HEK293 (cell line): Measurements from ENCODE around the gene PTGES2.

ENCODE experiments used
- CTCF ChIA-PET: fragments of 350-600 bp; formaldehyde crosslinking; extraction: SDS; loops from one replicate; lab custom pipeline; 2021; ENCODE audit warnings: antibody characterized with exemption; lab: Yijun Ruan, JAX
- POLR2A ChIA-PET: fragments of 300-600 bp; formaldehyde crosslinking; extraction: SDS; loops from one replicate; lab custom pipeline; 2020; ENCODE audit warnings: antibody characterized with exemption, inconsistent platforms; lab: Yijun Ruan, JAX
- H3K27ac ChIP-seq: fragments of 200-500 bp; sonication (Bioruptor generic); 2 replicates; pipeline ENCODE4 v1.5.1; 2014; ENCODE audit warnings: low read depth, low read length, control low read depth, inconsistent platforms; ENCODE audit errors: extremely low read depth
- H3K36me3 ChIP-seq, 2 experiments: fragments of 200-500 bp in 1 of 2; sonication (Bioruptor generic) in 1 of 2; 1 replicate in 1 of 2; 2 replicates in 1 of 2; pipeline ENCODE4 v1.5.1; 2014 to 2017; ENCODE audit warnings: inconsistent platforms in 2 of 2, low read length in 2 of 2; ENCODE audit not compliant: control insufficient read depth in 2 of 2, insufficient read depth in 1 of 2
- H3K4me1 ChIP-seq: fragments of 200-500 bp; sonication (Bioruptor generic); 2 replicates; pipeline ENCODE4 v1.5.1; 2014; ENCODE audit warnings: mild to moderate bottlenecking, low read length, inconsistent platforms; ENCODE audit not compliant: control insufficient read depth, insufficient read depth
- H3K4me3 ChIP-seq: 2 replicates; pipeline ENCODE4 v1.5.1; 2011; ENCODE audit warnings: low read depth, mild to moderate bottlenecking, control low read depth, low read length, moderate library complexity
- H3K9me3 ChIP-seq: fragments of 200-500 bp; sonication (Bioruptor generic); 2 replicates; pipeline ENCODE4 v1.5.1; 2014; ENCODE audit warnings: low read depth, low read length, inconsistent platforms; ENCODE audit not compliant: control insufficient read depth, insufficient read depth
- EGR2 ChIP-seq: fragments of 450-650 bp; formaldehyde crosslinking; IDR thresholded peaks from 2 replicates; pipeline ENCODE4 v1.5.1; 2016; ENCODE audit warnings: low read depth, missing biosample characterization, missing genetic modification characterization
- HOXA7 ChIP-seq: sonication (generic); formaldehyde crosslinking; IDR thresholded peaks from 2 replicates; pipeline ENCODE4 v1.8.1; 2022; ENCODE audit warnings: missing genetic modification reagents, borderline replicate concordance
- HOXC10 ChIP-seq: sonication (generic); formaldehyde crosslinking; IDR thresholded peaks from 2 replicates; pipeline ENCODE4 v1.8.1; 2023; ENCODE audit warnings: mild to moderate bottlenecking, missing genetic modification reagents
- OSR2 ChIP-seq: fragments of 450-650 bp; formaldehyde crosslinking; IDR thresholded peaks from 2 replicates; pipeline ENCODE4 v1.5.1; 2016; ENCODE audit warnings: missing biosample characterization, missing genetic modification characterization
- PATZ1 ChIP-seq: fragments of 450-650 bp; formaldehyde crosslinking; IDR thresholded peaks from 2 replicates; pipeline ENCODE4 v1.5.1; 2016; ENCODE audit warnings: missing biosample characterization, missing genetic modification characterization
- WT1 ChIP-seq: fragments of 450-650 bp; formaldehyde crosslinking; IDR thresholded peaks from 2 replicates; pipeline ENCODE4 v1.5.1; 2016; ENCODE audit warnings: missing biosample characterization, missing genetic modification characterization
- ZBTB6 ChIP-seq: fragments of 450-650 bp; formaldehyde crosslinking; IDR thresholded peaks from 2 replicates; pipeline ENCODE4 v1.5.1; 2017; ENCODE audit warnings: missing biosample characterization, missing genetic modification characterization
- ZEB2 ChIP-seq: fragments of 450-650 bp; formaldehyde crosslinking; IDR thresholded peaks from 2 replicates; pipeline ENCODE4 v1.5.1; 2016; ENCODE audit warnings: missing biosample characterization, missing genetic modification characterization
- ZNF10 ChIP-seq: fragments of 450-650 bp; formaldehyde crosslinking; IDR thresholded peaks from 2 replicates; pipeline ENCODE4 v1.5.1; 2017; ENCODE audit warnings: missing biosample characterization, missing genetic modification characterization
- ZNF174 ChIP-seq: fragments of 450-650 bp; formaldehyde crosslinking; IDR thresholded peaks from 2 replicates; pipeline ENCODE4 v1.5.0; 2017; ENCODE audit warnings: missing biosample characterization, mild to moderate bottlenecking, missing genetic modification characterization
- ZNF2 ChIP-seq: fragments of 450-650 bp; formaldehyde crosslinking; IDR thresholded peaks from 2 replicates; pipeline ENCODE4 v1.5.1; 2016; ENCODE audit warnings: missing biosample characterization, missing genetic modification characterization
- ZNF311 ChIP-seq: fragments of 450-650 bp; formaldehyde crosslinking; IDR thresholded peaks from 2 replicates; pipeline ENCODE4 v1.5.1; 2017; ENCODE audit warnings: missing biosample characterization, missing genetic modification characterization, borderline replicate concordance
- ZNF335 ChIP-seq: fragments of 450-650 bp; formaldehyde crosslinking; conservative IDR thresholded peaks from 2 replicates; pipeline ENCODE4 v1.5.1; 2016; ENCODE audit warnings: missing biosample characterization, missing genetic modification characterization
- ZNF416 ChIP-seq: fragments of 450-650 bp; formaldehyde crosslinking; IDR thresholded peaks from 2 replicates; pipeline ENCODE4 v1.5.1; 2016; ENCODE audit warnings: missing biosample characterization, missing genetic modification characterization
- ZNF510 ChIP-seq: fragments of 450-650 bp; formaldehyde crosslinking; IDR thresholded peaks from 2 replicates; pipeline ENCODE4 v1.5.1; 2018; ENCODE audit warnings: mild to moderate bottlenecking, missing genetic modification characterization, missing biosample characterization; ENCODE audit not compliant: insufficient replicate concordance
- ZNF600 ChIP-seq: fragments of 450-650 bp; formaldehyde crosslinking; IDR thresholded peaks from 2 replicates; pipeline ENCODE4 v1.5.1; 2016; ENCODE audit warnings: missing biosample characterization, missing genetic modification characterization
- ZNF791 ChIP-seq: fragments of 450-650 bp; formaldehyde crosslinking; IDR thresholded peaks from 2 replicates; pipeline ENCODE4 v1.5.1; 2016; ENCODE audit warnings: missing biosample characterization, missing genetic modification characterization
- ZSCAN30 ChIP-seq: fragments of 450-650 bp; IDR thresholded peaks from 2 replicates; pipeline ENCODE4 v1.5.1; 2018; ENCODE audit warnings: missing biosample characterization, mild to moderate bottlenecking, missing genetic modification characterization, moderate library complexity
- ZSCAN4 ChIP-seq: fragments of 450-650 bp; formaldehyde crosslinking; IDR thresholded peaks from 2 replicates; pipeline ENCODE4 v1.5.1; 2017; ENCODE audit warnings: missing biosample characterization, missing genetic modification characterization
- TF ChIP-seq, protein P1 (sequence below): fragments of 450-650 bp; formaldehyde crosslinking; IDR thresholded peaks from 2 replicates; pipeline ENCODE4 v1.5.1; 2016; ENCODE audit warnings: missing biosample characterization, missing genetic modification characterization
- TF ChIP-seq, protein P2 (sequence below): fragments of 450-650 bp; formaldehyde crosslinking; IDR thresholded peaks from 2 replicates; pipeline ENCODE4 v1.5.1; 2016; ENCODE audit warnings: missing biosample characterization, missing genetic modification characterization

PTGES2 gene

GRCh38 chr9:128080206-128080605 lies 47.3 kb downstream of the PTGES2 start:
- H3K36me3 ChIP-seq: no peaks in the 10 kb centered on the region
- ChIA-PET POLR2A (interaction anchor here (0.6 to 1.1 kb wide), 2 partner anchors 13 to 30 kb away, joined by 3 to 4 read pairs; partner anchors contain the start of gene NAIF1), CTCF (interaction anchor here (0.6 to 1.3 kb wide), 4 partner anchors 12 to 61 kb away, joined by 3 to 11 read pairs (median 6); no protein-coding TSS in a partner anchor)
- TF ChIP-seq, protein P1, sequence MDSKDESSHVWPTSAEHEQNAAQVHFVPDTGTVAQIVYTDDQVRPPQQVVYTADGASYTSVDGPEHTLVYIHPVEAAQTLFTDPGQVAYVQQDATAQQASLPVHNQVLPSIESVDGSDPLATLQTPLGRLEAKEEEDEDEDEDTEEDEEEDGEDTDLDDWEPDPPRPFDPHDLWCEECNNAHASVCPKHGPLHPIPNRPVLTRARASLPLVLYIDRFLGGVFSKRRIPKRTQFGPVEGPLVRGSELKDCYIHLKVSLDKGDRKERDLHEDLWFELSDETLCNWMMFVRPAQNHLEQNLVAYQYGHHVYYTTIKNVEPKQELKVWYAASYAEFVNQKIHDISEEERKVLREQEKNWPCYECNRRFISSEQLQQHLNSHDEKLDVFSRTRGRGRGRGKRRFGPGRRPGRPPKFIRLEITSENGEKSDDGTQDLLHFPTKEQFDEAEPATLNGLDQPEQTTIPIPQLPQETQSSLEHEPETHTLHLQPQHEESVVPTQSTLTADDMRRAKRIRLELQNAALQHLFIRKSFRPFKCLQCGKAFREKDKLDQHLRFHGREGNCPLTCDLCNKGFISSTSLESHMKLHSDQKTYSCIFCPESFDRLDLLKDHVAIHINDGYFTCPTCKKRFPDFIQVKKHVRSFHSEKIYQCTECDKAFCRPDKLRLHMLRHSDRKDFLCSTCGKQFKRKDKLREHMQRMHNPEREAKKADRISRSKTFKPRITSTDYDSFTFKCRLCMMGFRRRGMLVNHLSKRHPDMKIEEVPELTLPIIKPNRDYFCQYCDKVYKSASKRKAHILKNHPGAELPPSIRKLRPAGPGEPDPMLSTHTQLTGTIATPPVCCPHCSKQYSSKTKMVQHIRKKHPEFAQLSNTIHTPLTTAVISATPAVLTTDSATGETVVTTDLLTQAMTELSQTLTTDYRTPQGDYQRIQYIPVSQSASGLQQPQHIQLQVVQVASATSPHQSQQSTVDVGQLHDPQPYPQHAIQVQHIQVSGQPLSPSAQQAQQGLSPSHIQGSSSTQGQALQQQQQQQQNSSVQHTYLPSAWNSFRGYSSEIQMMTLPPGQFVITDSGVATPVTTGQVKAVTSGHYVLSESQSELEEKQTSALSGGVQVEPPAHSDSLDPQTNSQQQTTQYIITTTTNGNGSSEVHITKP (tag by site-specific recombination): 0 out of 2 replicates have a peak, but pooled peaks have one; percentile 26
- TF ChIP-seq ZBTB6 (tag by site-specific recombination): no peak
- no peak overlapping the region for H3K4me3 ChIP-seq
- H3K9me3 ChIP-seq: no peaks in the 10 kb centered on the region
- no peaks in the 10 kb centered on the region for H3K4me1 ChIP-seq
- no peak overlapping the region for H3K27ac ChIP-seq

- ChIA-PET CTCF (interaction anchor here (0.6 to 2.8 kb wide), 6 partner anchors 16 to 464 kb away, joined by 3 to 21 read pairs (median 4); no protein-coding TSS in a partner anchor), POLR2A (interaction anchor here (0.7 to 1.3 kb wide), 4 partner anchors 9 to 21 kb away, joined by 3 to 5 read pairs (median 4); partner anchors contain the start of gene SLC25A25)
- Histone ChIP-seq H3K4me1 (no peaks in the 10 kb centered on the region), H3K4me3 (no peak overlapping the region), H3K27ac (no peak overlapping the region), H3K36me3 (no peaks in the 10 kb centered on the region), H3K9me3 (no peaks in the 10 kb centered on the region)
- TF ChIP-seq, protein P2, sequence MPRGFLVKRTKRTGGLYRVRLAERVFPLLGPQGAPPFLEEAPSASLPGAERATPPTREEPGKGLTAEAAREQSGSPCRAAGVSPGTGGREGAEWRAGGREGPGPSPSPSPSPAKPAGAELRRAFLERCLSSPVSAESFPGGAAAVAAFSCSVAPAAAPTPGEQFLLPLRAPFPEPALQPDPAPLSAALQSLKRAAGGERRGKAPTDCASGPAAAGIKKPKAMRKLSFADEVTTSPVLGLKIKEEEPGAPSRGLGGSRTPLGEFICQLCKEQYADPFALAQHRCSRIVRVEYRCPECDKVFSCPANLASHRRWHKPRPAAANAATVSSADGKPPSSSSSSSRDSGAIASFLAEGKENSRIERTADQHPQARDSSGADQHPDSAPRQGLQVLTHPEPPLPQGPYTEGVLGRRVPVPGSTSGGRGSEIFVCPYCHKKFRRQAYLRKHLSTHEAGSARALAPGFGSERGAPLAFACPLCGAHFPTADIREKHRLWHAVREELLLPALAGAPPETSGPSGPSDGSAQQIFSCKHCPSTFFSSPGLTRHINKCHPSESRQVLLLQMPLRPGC: no peak
- TF ChIP-seq ZNF791 (tag by site-specific recombination) (no peak), ZNF335 (tag by site-specific recombination) (peak; percentile 69), WT1 (tag by site-specific recombination) (no peak), ZNF311 (tag by site-specific recombination) (no peak), ZSCAN30 (0 out of 2 replicates have a peak, but pooled peaks have one; percentile 21), ZNF174 (tag by site-specific recombination) (no peak), PATZ1 (tag by site-specific recombination) (no peak), OSR2 (tag by site-specific recombination) (0 out of 2 replicates have a peak, but pooled peaks have one; percentile 42), EGR2 (tag by site-specific recombination) (no peak), ZNF416 (tag by site-specific recombination) (no peak), HOXA7 (CRISPR knock-in tag) (no peak), ZEB2 (tag by site-specific recombination) (no peak), ZNF2 (tag by site-specific recombination) (no peak), ZNF510 (no peak), ZBTB6 (tag by site-specific recombination) (no peak), ZSCAN4 (tag by site-specific recombination) (no peak), ZNF10 (no peak), ZNF600 (peak; percentile 94), HOXC10 (no peak)
Measured at GRCh38 chr9:128078504-128079434, 48.8 kb downstream of the PTGES2 start.
